HL-60 (cell line): ENCODE data around the gene UBE2L6.

Experiments
- DNase-seq, 2 experiments: peaks; one replicate each; pipeline ENCODE4 v3.0.0-alpha.2; 2010 to 2020; ENCODE audit warnings: low read depth in 1 of 2, low spot score in 1 of 2
- H3K27ac ChIP-seq: fragments of 250-450 bp; sonication (Bioruptor Pico); replicated peaks from 2 replicates; pipeline ENCODE4 v1.5.1; 2020; ENCODE audit warnings: mild to moderate bottlenecking, moderate library complexity
- H3K27me3 ChIP-seq: fragments of 250-450 bp; sonication (Bioruptor Pico); 2 replicates; pipeline ENCODE4 v1.5.1; 2021; ENCODE audit warnings: mild to moderate bottlenecking, moderate library complexity; ENCODE audit not compliant: insufficient read depth, poor library complexity, severe bottlenecking
- H3K4me3 ChIP-seq: replicated peaks from 2 replicates; pipeline ENCODE4 v1.5.1; 2011; ENCODE audit warnings: mild to moderate bottlenecking, control low read depth, low read length; ENCODE audit not compliant: insufficient read depth
- CTCF ChIP-seq: IDR thresholded peaks from one replicate; pipeline ENCODE4 v1.5.1; 2011; ENCODE audit warnings: low read length, control low read depth, inconsistent platforms; ENCODE audit not compliant: insufficient read depth
- GABPA ChIP-seq: IDR thresholded peaks from 2 replicates; pipeline ENCODE4 v1.6.1; 2012; ENCODE audit warnings: low read depth
- POLR2AphosphoS5 ChIP-seq: IDR thresholded peaks from 2 replicates; pipeline ENCODE4 v1.6.1; 2012; ENCODE audit warnings: low read depth
- SPI1 ChIP-seq: IDR thresholded peaks from 2 replicates; pipeline ENCODE4 v1.6.1; 2012; ENCODE audit warnings: low read depth, mild to moderate bottlenecking, borderline replicate concordance
- TF ChIP-seq, protein P1 (sequence below): IDR thresholded peaks from 2 replicates; pipeline ENCODE4 v1.6.1; 2012; ENCODE audit warnings: low read depth; ENCODE audit not compliant: insufficient replicate concordance

Gene UBE2L6

DNA sequence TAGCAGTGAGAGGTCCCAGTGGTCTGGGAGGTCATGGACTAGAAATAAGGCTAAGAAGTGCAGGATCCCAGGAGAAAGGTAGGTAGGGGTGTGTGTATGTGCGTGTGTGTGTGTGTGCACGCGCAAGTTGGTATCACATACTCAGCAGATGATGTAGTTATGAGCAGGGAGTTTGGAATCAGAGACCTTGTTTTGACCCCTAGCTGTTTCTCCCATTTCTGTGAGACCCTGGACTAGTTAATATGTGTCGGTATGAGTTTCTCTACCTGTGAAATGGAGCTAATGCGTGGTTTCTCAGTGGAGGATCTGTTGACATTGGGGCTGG is 31.3 kb upstream of the UBE2L6 start:
- no peak for TF ChIP-seq SPI1
- TF ChIP-seq, protein P1, sequence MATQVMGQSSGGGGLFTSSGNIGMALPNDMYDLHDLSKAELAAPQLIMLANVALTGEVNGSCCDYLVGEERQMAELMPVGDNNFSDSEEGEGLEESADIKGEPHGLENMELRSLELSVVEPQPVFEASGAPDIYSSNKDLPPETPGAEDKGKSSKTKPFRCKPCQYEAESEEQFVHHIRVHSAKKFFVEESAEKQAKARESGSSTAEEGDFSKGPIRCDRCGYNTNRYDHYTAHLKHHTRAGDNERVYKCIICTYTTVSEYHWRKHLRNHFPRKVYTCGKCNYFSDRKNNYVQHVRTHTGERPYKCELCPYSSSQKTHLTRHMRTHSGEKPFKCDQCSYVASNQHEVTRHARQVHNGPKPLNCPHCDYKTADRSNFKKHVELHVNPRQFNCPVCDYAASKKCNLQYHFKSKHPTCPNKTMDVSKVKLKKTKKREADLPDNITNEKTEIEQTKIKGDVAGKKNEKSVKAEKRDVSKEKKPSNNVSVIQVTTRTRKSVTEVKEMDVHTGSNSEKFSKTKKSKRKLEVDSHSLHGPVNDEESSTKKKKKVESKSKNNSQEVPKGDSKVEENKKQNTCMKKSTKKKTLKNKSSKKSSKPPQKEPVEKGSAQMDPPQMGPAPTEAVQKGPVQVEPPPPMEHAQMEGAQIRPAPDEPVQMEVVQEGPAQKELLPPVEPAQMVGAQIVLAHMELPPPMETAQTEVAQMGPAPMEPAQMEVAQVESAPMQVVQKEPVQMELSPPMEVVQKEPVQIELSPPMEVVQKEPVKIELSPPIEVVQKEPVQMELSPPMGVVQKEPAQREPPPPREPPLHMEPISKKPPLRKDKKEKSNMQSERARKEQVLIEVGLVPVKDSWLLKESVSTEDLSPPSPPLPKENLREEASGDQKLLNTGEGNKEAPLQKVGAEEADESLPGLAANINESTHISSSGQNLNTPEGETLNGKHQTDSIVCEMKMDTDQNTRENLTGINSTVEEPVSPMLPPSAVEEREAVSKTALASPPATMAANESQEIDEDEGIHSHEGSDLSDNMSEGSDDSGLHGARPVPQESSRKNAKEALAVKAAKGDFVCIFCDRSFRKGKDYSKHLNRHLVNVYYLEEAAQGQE, result no peak
- no peak for TF ChIP-seq POLR2AphosphoS5
- TF ChIP-seq CTCF, result no peak
- no peak for TF ChIP-seq GABPA
- DNase-seq, result no peak
- no peak overlapping the region for H3K4me3 ChIP-seq
- H3K27ac ChIP-seq, result no peak overlapping the region
- H3K27me3 ChIP-seq, result no peaks in the 10 kb centered on the region

GRCh38 chr11:57597916-57598830 is 30.7 kb upstream of the UBE2L6 start:
- H3K27me3 ChIP-seq, result no peaks in the 10 kb centered on the region
- H3K27ac ChIP-seq, result no peak overlapping the region
- 0 out of 2 replicates have a peak overlapping the region, but pooled peaks have one; percentile 9 for H3K4me3 ChIP-seq
- DNase-seq, result peak in 1 of 2 experiments; percentile 18
- TF ChIP-seq, protein P1, result no peak
- TF ChIP-seq GABPA, result no peak
- no peak for TF ChIP-seq POLR2AphosphoS5
- no peak for TF ChIP-seq CTCF
- no peak for TF ChIP-seq SPI1

DNA sequence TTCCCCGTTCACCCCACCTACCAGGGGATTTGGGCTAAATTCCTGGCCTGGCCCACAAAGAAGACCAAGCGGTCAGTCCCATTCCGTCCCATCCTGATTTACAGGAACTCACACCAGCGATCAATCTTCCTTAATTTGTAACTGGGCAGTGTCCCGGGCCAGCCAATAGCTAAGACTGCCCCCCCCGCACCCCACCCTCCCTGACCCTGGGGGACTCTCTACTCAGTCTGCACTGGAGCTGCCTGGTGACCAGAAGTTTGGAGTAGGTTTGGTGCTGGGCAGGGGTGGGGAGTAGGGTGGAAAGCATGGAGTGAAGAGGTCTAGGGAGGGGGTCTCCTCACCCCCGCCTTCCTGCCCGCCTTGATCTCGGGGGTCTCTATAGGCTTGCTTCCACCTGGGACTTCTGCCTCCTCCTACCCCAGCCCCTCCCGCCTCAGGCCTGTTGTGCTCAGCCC is 30.0 kb upstream of the UBE2L6 start, which contains the start of gene SERPING1:
TSS of gene SERPING1 (plus strand) at position 225 of the 455 bp plus-strand sequence. CDS start 586 bp downstream, outside the sequence.
- Histone ChIP-seq H3K4me3 (0 out of 2 replicates have a peak within 1 kb of the TSS, but pooled peaks have one; percentile 9), H3K27me3 (no peaks in the 10 kb centered on the region), H3K27ac (no peak within 1 kb of the TSS)
- DNase-seq, result no peak
- TF ChIP-seq, protein P1, result no peak
- no peak for TF ChIP-seq POLR2AphosphoS5
- TF ChIP-seq SPI1, result no peak
- TF ChIP-seq CTCF, result no peak
- TF ChIP-seq GABPA, result no peak
